IMR-90 (cell line): ENCODE data around the gene ATRAID. TPM values are rescaled to one million over a fixed set of nuclear protein-coding genes. Genes with fewer than 3 reads are reported as not detected.

ENCODE experiments used
- ATAC-seq: fragments of 200-7000 bp; cut with Tn5 transposase; 2 replicates; pipeline ENCODE4 v1.9.1; 2020; ENCODE audit warnings: low read depth, mild to moderate bottlenecking, moderate library complexity
- BruUV-seq: library from RNA; stranded (reverse); fragments of 400-500 nt; replicated peaks from 2 replicates; lab custom pipeline; 2021; lab: Mats Ljungman, UMichigan
- CTCF ChIA-PET: fragments of 300-600 bp; formaldehyde crosslinking; extraction: SDS; loops from one replicate; lab custom pipeline; 2021; ENCODE audit warnings: antibody characterized with exemption; lab: Yijun Ruan, JAX
- POLR2A ChIA-PET: fragments of 300-600 bp; sonication (Branson Sonifier 250); formaldehyde crosslinking; loops from one replicate; lab custom pipeline; 2022; ENCODE audit warnings: antibody characterized with exemption; ENCODE audit not compliant: unreplicated experiment; lab: Charles Lee
- DNase-seq: peaks from one replicate; pipeline ENCODE4 v3.0.0; 2013
- H2AFZ ChIP-seq: replicated peaks from 2 replicates; pipeline ENCODE3; 2013; ENCODE audit warnings: low read length, mild to moderate bottlenecking; ENCODE audit not compliant: poor library complexity
- H2AK5ac ChIP-seq: 2 replicates; pipeline ENCODE4 v1.6.1; 2013; ENCODE audit warnings: low read depth, low read length, inconsistent platforms
- H2AK9ac ChIP-seq: replicated peaks from 2 replicates; pipeline ENCODE3; 2013; ENCODE audit warnings: mild to moderate bottlenecking, low read depth, low read length, moderate library complexity; ENCODE audit not compliant: poor library complexity
- H2BK120ac ChIP-seq: 2 replicates; pipeline ENCODE4 v1.6.1; 2013; ENCODE audit warnings: low read depth, low read length, inconsistent platforms
- H2BK15ac ChIP-seq: 3 replicates; pipeline ENCODE4 v1.6.1; 2013; ENCODE audit warnings: low read depth, low read length, inconsistent platforms
- H2BK20ac ChIP-seq: 2 replicates; pipeline ENCODE4 v1.6.1; 2013; ENCODE audit warnings: low read depth, mild to moderate bottlenecking, inconsistent platforms, low read length, moderate library complexity
- H2BK5ac ChIP-seq: 2 replicates; pipeline ENCODE4 v1.6.1; 2013; ENCODE audit warnings: mild to moderate bottlenecking, low read depth, low read length, inconsistent platforms; ENCODE audit not compliant: poor library complexity, severe bottlenecking
- H3K14ac ChIP-seq: replicated peaks from 2 replicates; pipeline ENCODE4 v1.6.1; 2013; ENCODE audit warnings: low read depth, low read length, inconsistent platforms
- H3K18ac ChIP-seq: 2 replicates; pipeline ENCODE4 v1.6.1; 2013; ENCODE audit warnings: low read depth, low read length, control low read depth
- H3K23ac ChIP-seq: 2 replicates; pipeline ENCODE4 v1.6.1; 2013; ENCODE audit warnings: low read depth, low read length, inconsistent platforms
- H3K27ac ChIP-seq: 2 replicates; pipeline ENCODE4 v1.5.1; 2013; ENCODE audit warnings: mild to moderate bottlenecking, control low read depth, low read length; ENCODE audit not compliant: insufficient read depth
- H3K27me3 ChIP-seq: 2 replicates; pipeline ENCODE4 v1.6.1; 2013; ENCODE audit warnings: low read length; ENCODE audit not compliant: control insufficient read depth, insufficient read depth
- H3K36me3 ChIP-seq: 2 replicates; pipeline ENCODE4 v1.6.1; 2013; ENCODE audit warnings: low read length, mixed read lengths; ENCODE audit not compliant: control insufficient read depth, insufficient read depth
- H3K4ac ChIP-seq: 2 replicates; pipeline ENCODE4 v1.6.1; 2013; ENCODE audit warnings: low read depth, low read length, inconsistent platforms
- H3K4me1 ChIP-seq: 2 replicates; pipeline ENCODE4 v1.6.1; 2013; ENCODE audit warnings: low read length, mixed read lengths; ENCODE audit not compliant: control insufficient read depth, insufficient read depth
- H3K4me2 ChIP-seq: 2 replicates; pipeline ENCODE4 v1.6.1; 2013; ENCODE audit warnings: low read depth, mild to moderate bottlenecking, control low read depth, low read length, moderate library complexity
- H3K4me3 ChIP-seq: 2 replicates; pipeline ENCODE4 v1.5.1; 2013; ENCODE audit warnings: low read depth, mild to moderate bottlenecking, control low read depth, low read length, moderate library complexity; ENCODE audit not compliant: insufficient read depth
- H3K56ac ChIP-seq: 2 replicates; pipeline ENCODE4 v1.6.1; 2013; ENCODE audit warnings: low read length, inconsistent platforms; ENCODE audit not compliant: insufficient read depth; ENCODE audit errors: extremely low read depth
- H3K79me1 ChIP-seq, 2 experiments: 2 replicates each; pipeline ENCODE4 v1.6.1; 2013; ENCODE audit warnings: low read length in 2 of 2, inconsistent platforms in 1 of 2, low read depth in 1 of 2
- H3K9ac ChIP-seq: 2 replicates; pipeline ENCODE4 v1.6.1; 2013; ENCODE audit warnings: low read depth, low read length, control low read depth
- H3K9me1 ChIP-seq: 2 replicates; pipeline ENCODE4 v1.6.1; 2013; ENCODE audit warnings: low read length, inconsistent platforms; ENCODE audit not compliant: insufficient read depth
- H3K9me3 ChIP-seq: 2 replicates; pipeline ENCODE4 v1.6.1; 2013; ENCODE audit warnings: low read length; ENCODE audit not compliant: control insufficient read depth, insufficient read depth
- H4K20me1 ChIP-seq: 2 replicates; pipeline ENCODE4 v1.6.1; 2013; ENCODE audit warnings: low read length, inconsistent platforms; ENCODE audit not compliant: insufficient read depth
- H4K5ac ChIP-seq: 2 replicates; pipeline ENCODE4 v1.6.1; 2013; ENCODE audit warnings: mild to moderate bottlenecking, low read depth, low read length, control low read depth
- H4K8ac ChIP-seq, 2 experiments: 2 replicates each; pipeline ENCODE4 v1.6.1; 2013; ENCODE audit warnings: low read depth in 2 of 2, low read length in 2 of 2, control low read depth in 1 of 2, inconsistent platforms in 1 of 2
- H4K91ac ChIP-seq: 2 replicates; pipeline ENCODE4 v1.6.1; 2013; ENCODE audit warnings: low read depth, low read length, inconsistent platforms; ENCODE audit not compliant: insufficient read depth
- CEBPB ChIP-seq: IDR thresholded peaks from 2 replicates; pipeline ENCODE4 v1.6.1; 2012; ENCODE audit warnings: low read depth, low read length, improper control_type of control experiment
- CHD1 ChIP-seq: IDR thresholded peaks from 2 replicates; pipeline ENCODE4 v1.6.1; 2012; ENCODE audit warnings: low read depth, low read length, improper control_type of control experiment
- CTCF ChIP-seq: conservative IDR thresholded peaks from 2 replicates; pipeline ENCODE4 v1.5.1; 2012; ENCODE audit warnings: mild to moderate bottlenecking, low read depth, low read length, improper control_type of control experiment
- MAZ ChIP-seq: IDR thresholded peaks from 2 replicates; pipeline ENCODE4 v1.6.1; 2012; ENCODE audit warnings: low read depth, mild to moderate bottlenecking, low read length, improper control_type of control experiment, moderate library complexity, borderline replicate concordance
- MXI1 ChIP-seq: IDR thresholded peaks from 2 replicates; pipeline ENCODE4 v1.6.1; 2012; ENCODE audit warnings: low read depth, mild to moderate bottlenecking, low read length, moderate library complexity, borderline replicate concordance
- NFE2L2 ChIP-seq: fragments of 150-350 bp; IDR thresholded peaks from 2 replicates; pipeline ENCODE4 v1.6.1; 2016; ENCODE audit warnings: low read depth, mild to moderate bottlenecking, low read length
- POLR2A ChIP-seq: IDR thresholded peaks from 2 replicates; pipeline ENCODE4 v1.6.1; 2012; ENCODE audit warnings: mild to moderate bottlenecking, low read depth, low read length
- RCOR1 ChIP-seq: IDR thresholded peaks from 2 replicates; pipeline ENCODE4 v1.6.1; 2012; ENCODE audit warnings: mild to moderate bottlenecking, low read length, improper control_type of control experiment; ENCODE audit not compliant: insufficient replicate concordance
- RFX5 ChIP-seq: IDR thresholded peaks from 2 replicates; pipeline ENCODE4 v1.8.0; 2012; ENCODE audit warnings: low read depth, mild to moderate bottlenecking, low read length, moderate library complexity
- SMC3 ChIP-seq: fragments of 150-350 bp; IDR thresholded peaks from 2 replicates; pipeline ENCODE4 v1.6.1; 2016; ENCODE audit warnings: low read depth, mild to moderate bottlenecking, antibody characterized with exemption, low read length, moderate library complexity
- USF2 ChIP-seq: fragments of 150-350 bp; IDR thresholded peaks from 2 replicates; pipeline ENCODE4 v1.6.1; 2017; ENCODE audit warnings: mild to moderate bottlenecking, antibody characterized with exemption, low read length, low read depth
- WGBS, 2 experiments: methylation state at CpG; one replicate each; pipeline versions ENCODE4 v1.1.5 to v1.1.7; 2013; ENCODE audit warnings: missing lambda C conversion rate in 2 of 2; ENCODE audit not compliant: insufficient read length in 1 of 2; ENCODE audit errors: extremely low coverage in 2 of 2; 5-methylcytosine and 5-hydroxymethylcytosine counted together
- dilution Hi-C: fragments of 300-500 bp; cut with HindIII; formaldehyde crosslinking; loops from one replicate; pipeline ENCODE4 v1.14.3; 2018; ENCODE audit warnings: low sequenced_read_pairs; ENCODE audit not compliant: unreplicated experiment
- in situ Hi-C: fragments of 300-500 bp; cut with MboI; formaldehyde crosslinking; loops from 3 replicates; pipeline ENCODE4 v1.14.3; 2019; ENCODE audit warnings: low sequenced_read_pairs, inconsistent platforms, mixed read lengths
- intact Hi-C: fragments of 100-400 bp; cut with micrococcal nuclease; formaldehyde crosslinking; loops from 2 replicates; pipeline ENCODE4 v1.10.0; 2022
- polyA plus RNA-seq, 3 experiments: library from polyadenylated mRNA; depleted of rRNA; stranded (reverse); fragments of >200 nt; gene quantifications; 2 replicates each; pipeline ENCODE4 v1.2.3, GENCODE V29; 2012; ENCODE audit warnings: low replicate concordance in 1 of 3
- total RNA-seq: library from RNA; depleted of rRNA; stranded (reverse); fragments of >200 nt; gene quantifications from 2 replicates; pipeline ENCODE4 v1.2.3, GENCODE V29; 2012

Gene ATRAID
- total and polyA plus RNA-seq, 2 of the 4 experiments (the other 2 are of a cell fraction) = 138 to 173 TPM

- WGBS, 2 experiments = 76% methylated on average over 3 of the region's 4 CpGs; no CpG with 5 or more reads in 1 of the 2 experiments
- no peak overlapping the region for H3K27ac ChIP-seq
- in situ Hi-C loops = no loop called here
These were observed 36.1 kb downstream of the ATRAID start for GRCh38 chr2:27247893-27248292.

More at GRCh38 chr2:27247893-27248292, 36.1 kb downstream of the ATRAID start:
- no peak overlapping the region for H4K91ac ChIP-seq
- no peak overlapping the region for H3K14ac ChIP-seq
- no peaks in the 10 kb centered on the region for H3K4me1 ChIP-seq
- H2BK15ac ChIP-seq = no peak overlapping the region
- H4K5ac ChIP-seq = no peak overlapping the region
- no TSS peak for BruUV-seq
- H2BK120ac ChIP-seq = no peak overlapping the region
- intact Hi-C loops = no loop called here
- no peaks in the 10 kb centered on the region for H3K9me3 ChIP-seq
- ATAC-seq (no peak), DNase-seq (no peak)
- TF ChIP-seq RCOR1 = no peak
- TF ChIP-seq RFX5 = no peak
- no peak for TF ChIP-seq CHD1
- no peak for TF ChIP-seq MAZ
- TF ChIP-seq CTCF = no peak
- TF ChIP-seq MXI1 = no peak
- no peak for TF ChIP-seq NFE2L2
- no peak for TF ChIP-seq USF2
- TF ChIP-seq SMC3 = no peak
- TF ChIP-seq POLR2A = no peak
- no peak for TF ChIP-seq CEBPB
- no peak overlapping the region for H3K23ac ChIP-seq
- no peak overlapping the region for H2AK9ac ChIP-seq
- H2BK5ac ChIP-seq = no peak overlapping the region
- H3K18ac ChIP-seq = no peak overlapping the region
- no peak overlapping the region for H3K4ac ChIP-seq
- no peak overlapping the region for H2BK20ac ChIP-seq
- ChIA-PET POLR2A (no interaction called here), CTCF (interaction anchor here (1.7 kb wide), 1 partner anchor 32 kb away, joined by 5 read pairs; no protein-coding TSS in a partner anchor)
- peaks cover 9% of the 10 kb centered on the region for H3K27me3 ChIP-seq
- no peaks in the 10 kb centered on the region for H3K9me1 ChIP-seq
- no peak overlapping the region for H3K56ac ChIP-seq
- no peak overlapping the region for H3K4me2 ChIP-seq
- H2AK5ac ChIP-seq = no peak overlapping the region
- H4K20me1 ChIP-seq = no peaks in the 10 kb centered on the region
- no peak overlapping the region for H3K4me3 ChIP-seq
- no peak overlapping the region for H2AFZ ChIP-seq
- H3K36me3 ChIP-seq = peaks cover 16% of the 10 kb centered on the region
- no peak overlapping the region for H3K9ac ChIP-seq
- H4K8ac ChIP-seq = no peak overlapping the region
- H3K79me1 ChIP-seq = no peaks in the 10 kb centered on the region
- dilution Hi-C loops = no loop called here
